ENCODE results near the gene MLLT3.

GRCh38 chr9:20650313-20650712 lies 28.0 kb upstream of the MLLT3 start:
- TF ChIP-seq TAF1 (IDR thresholded peaks at IDR 0.05; ENCODE audit: low read depth, low read length) (no peak), POLR2A (IDR thresholded peaks at IDR 0.05; ENCODE audit: control extremely low read depth in 1 of 2, low read depth in 2 of 2, low read length in 2 of 2) (no peak), EZH2 (IDR thresholded peaks at IDR 0.05; ENCODE audit: low read depth, low read length, severe bottlenecking) (no peak), SIN3A (conservative IDR thresholded peaks at IDR 0.05 in 1 of 2, IDR thresholded peaks at IDR 0.05 in 1 of 2; ENCODE audit: low read depth in 1 of 2, low read length in 2 of 2) (no peak), CTCF (IDR thresholded peaks at IDR 0.05; ENCODE audit: control extremely low read depth in 1 of 3, insufficient read depth in 1 of 3, low read depth in 1 of 3, low read length in 3 of 3) (no peak), SRF (IDR thresholded peaks at IDR 0.05; ENCODE audit: low read depth, low read length) (no peak), NRF1 (IDR thresholded peaks at IDR 0.05; ENCODE audit: low read depth, low read length) (no peak)

Measured in H1 (cell line).